Inflammatory macrophage treated with lipopolysaccharide for 4 hours (primary cell): ENCODE data around the gene ZDHHC5.
"Not testable (repeated sequence)": the region's sequence is repeated elsewhere in the genome, so short reads cannot be mapped to it uniquely, and the experiment has no call there.

Experiments
- DNase-seq: peaks from one replicate; pipeline ENCODE4 v3.0.0-alpha.2; 2020

ZDHHC5 gene

DNA sequence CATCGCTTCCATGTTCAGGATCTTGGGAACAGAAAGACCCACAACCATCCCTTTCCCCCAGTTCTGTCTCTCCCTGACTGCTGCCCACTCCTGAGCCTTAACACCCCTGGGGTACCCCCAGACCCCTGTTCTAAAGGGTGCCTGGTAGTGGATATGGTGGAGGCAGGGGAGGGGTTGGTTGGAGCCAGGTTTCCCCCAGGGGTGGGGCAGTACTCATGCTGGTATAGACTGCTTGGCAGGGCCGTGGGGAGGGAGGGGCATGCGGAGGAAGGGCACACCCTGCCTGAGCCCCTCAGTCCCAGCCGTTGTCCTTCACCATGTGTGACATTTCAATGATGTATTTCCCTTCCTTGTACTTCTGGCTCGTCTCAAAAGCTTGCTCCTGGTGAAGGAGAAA, 22.2 kb upstream of the ZDHHC5 start:
- DNase-seq = no peak

DNA sequence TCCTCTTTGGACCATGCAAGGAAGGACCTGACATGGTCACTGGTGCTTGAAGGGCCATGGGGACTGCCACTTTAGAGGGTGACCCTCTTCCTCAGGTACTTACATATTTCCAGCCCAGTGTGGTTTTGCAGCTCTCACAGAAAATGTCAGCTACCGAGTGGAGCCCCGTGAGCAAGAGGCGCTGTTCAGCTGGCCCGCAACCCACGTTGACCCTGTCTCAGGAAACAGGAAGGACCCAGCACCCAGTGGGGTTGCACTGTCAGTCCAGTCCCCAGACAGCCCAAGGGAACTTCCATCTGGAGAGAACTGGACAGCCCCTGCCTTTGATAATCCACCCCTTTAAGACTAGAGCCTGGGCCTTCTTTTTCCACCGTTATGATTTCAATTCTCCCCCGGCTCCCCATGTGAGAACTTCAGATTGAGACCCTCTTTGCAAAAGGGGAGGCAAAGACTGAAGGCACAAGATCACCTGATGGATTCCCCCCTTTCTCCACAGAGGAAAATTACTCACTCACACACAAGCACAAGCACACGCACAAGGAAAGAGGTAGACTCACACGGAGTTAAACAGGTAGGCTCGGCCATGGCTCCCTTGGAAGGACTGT, 21.6 kb upstream of the ZDHHC5 start:
- DNase-seq = peak; percentile 73

DNA sequence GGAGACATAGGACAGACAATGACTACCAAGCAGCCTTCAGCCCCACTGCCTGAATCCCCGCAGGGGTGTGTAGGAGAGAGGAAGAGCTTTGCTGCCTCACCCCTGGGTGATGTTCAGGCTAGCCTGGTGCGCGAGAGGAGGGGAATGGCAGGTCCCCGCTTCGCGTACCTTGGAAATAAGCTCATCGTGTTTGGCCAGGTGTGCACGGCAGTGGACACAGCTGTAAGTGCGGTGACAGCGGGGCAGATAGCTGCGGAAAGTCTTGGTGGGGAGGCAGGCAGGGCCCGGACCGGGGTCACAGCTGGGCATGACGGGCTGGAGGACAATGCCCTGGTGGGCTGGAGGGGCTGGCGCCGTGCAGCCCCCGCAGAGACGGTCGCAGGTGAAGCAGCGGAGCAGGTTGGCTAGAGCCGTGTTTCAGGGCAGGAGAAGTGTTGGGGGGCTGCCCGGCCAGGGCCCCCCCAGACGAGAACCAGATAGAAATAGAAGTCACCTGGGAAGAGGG, 21.1 kb upstream of the ZDHHC5 start:
- no peak for DNase-seq

DNA sequence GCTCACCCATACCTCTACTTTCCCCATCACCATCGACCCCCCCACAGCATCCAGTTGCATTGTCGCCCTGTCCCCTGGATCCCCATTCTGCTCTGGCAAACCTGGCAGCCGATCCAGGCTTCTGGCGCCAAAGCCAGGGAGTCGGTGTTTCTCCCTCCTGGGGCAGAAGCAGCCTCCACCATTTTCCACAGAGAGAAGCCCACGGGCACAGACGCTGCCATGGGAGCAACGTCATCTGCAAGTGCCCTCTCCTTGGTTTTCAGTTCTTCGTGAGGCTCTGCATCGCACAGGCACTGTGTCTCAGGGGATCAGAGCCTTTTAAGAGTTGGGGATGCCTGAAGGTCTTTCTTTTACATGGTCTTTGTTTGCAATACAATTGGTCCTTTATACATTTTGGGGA, 20.5 kb upstream of the ZDHHC5 start:
- DNase-seq = no peak

DNA sequence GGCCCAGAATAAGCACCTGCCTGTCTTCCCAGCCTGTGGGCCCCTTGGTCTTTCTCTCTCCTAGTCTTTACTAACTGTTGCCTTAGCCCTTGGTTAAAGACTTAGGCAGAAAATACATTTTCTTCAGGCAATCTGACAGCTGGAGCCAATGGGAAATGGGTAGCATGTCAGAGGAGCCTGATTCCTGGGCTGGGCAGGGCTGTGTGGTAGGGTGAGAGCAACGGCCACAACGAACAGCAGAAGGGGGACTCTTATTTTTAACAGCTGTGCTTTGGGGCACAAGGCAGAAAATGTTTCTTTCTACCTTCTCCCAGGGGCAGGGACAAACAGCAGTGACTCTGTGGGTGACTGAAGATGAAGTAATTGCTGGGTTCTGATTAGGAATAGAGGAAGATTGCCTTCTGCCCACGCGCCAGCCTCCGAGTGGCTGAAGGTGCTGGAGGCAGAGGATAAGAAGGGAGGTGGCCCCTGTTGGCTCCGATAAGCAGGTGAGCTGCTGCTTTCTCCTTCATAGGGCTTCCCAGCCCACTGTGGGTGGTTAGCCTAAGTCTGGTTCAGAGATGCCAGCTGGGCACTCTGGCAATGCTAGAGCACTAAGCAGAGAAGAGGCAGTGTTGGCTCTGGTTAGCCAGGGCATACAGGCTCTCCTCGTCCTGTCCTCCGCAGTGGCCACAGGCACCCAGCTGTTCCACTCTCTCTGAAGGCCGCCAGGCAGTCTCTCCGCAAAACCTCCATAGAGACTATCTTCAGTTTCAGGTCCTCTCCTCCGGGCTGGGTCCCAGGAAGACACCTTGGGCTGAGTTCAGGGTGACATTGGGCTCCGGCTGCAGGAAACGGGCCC, 19.7 kb upstream of the ZDHHC5 start:
- peak; percentile 80 for DNase-seq

DNA sequence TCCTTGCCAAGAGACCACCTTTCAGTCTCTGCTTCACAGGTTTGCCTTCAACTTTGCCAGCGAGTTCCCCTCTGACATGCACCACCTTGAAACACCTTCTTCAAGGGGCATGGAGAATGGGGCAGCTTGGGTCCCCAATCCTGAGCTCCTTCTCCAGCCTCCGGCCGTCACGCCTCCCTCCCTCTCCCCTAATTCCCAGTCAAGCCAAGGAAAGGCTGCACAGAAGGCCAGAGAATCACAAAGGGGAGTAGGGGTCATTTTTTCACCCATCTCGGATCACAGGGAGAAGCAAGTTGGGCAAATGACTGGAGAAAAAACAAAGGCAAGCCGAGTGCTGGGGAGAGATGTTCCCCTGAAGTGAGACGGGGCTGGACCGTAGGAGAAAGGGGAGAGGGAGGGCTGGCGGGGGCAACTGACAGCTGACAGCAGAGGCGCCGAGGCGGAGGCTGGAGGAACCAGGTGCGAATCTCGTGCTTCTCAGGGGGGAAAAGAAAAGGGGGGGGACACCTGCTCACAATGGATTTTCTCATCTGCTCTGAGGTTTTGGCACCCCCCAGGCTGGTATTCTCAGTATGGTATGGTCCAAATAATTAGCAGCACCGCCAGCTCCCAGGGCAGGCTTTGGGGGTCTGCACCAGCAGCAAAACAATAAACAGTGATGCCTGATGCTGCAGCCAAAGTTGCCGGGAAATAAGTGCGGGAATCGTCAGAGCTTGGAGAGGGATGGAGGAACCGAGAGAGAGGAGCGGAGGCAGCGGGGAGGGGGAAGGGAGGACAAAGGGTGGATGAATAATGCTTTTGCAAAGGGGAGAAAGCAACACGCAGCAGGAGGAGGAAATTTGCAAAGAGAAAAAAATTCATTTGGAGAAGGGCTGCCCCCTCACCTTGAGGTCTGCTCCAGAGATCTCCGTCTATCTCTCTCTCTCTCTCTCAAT, 18.8 kb upstream of the ZDHHC5 start:
- peak; percentile 40 for DNase-seq

DNA sequence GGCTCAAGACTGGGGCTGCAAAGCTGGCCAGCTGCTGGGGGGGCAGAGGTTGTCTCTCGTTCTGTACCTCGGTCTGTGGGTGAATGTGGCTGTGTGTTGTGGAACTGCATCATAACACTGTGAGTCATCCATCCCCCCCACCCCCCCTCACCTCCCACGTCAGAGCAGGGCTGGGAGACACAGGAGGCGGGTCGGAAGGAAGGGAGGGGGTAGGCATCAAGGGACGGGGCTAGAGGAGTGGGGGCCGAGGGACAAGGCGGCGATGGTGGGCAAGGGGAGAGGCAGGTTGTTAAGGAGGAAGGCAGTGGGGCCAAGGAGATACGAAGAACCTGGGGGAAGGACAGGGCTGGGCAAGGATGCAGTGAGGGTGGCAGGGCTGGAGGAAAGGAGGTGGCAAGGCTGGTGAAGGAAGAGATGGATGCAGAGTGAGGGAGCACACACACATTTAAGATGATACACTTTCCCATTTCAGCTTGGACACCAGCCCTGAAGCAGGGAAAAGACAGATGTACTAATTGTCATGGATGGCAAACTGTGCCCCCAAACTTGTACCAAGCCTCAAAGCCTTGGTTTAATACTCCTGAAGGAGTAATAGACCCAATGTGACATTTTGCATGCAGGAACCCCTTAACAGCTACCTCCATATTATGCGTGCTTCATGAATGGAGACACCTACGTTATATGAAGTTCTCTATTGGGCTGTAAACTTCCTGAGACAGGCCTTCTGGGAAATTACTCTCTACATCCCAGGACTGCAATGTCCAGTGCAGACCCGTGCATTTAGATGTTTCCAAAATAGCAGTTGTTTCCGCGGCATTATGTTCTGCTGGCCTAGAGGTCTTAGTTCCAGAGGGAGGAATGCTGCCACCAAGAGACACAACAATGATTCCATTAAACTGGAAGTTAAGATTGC, 17.8 kb upstream of the ZDHHC5 start, which contains the start of gene YPEL4:
TSS of gene YPEL4 (minus strand) at position 87 of the 913 bp plus-strand sequence. CDS start 2,805 bp downstream, outside the sequence.
- DNase-seq = peak; percentile 63

DNA sequence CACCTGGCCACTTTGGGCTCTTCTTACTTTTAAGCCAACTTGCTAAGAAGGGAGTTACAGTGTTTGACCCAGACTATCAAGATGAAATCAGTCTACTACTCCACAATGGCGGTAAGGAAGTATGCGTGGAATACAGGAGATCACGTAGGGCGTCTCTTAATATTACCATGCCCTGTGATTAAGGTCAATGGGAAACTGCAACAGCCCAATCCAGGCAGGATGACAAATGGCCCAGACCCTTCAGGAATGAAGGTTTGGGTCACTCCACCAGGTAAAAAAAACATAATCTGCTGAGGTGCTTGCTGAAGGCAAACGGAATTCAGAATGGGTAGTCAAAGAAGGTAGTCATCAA, 17.2 kb upstream of the ZDHHC5 start:
- no peak for DNase-seq

DNA sequence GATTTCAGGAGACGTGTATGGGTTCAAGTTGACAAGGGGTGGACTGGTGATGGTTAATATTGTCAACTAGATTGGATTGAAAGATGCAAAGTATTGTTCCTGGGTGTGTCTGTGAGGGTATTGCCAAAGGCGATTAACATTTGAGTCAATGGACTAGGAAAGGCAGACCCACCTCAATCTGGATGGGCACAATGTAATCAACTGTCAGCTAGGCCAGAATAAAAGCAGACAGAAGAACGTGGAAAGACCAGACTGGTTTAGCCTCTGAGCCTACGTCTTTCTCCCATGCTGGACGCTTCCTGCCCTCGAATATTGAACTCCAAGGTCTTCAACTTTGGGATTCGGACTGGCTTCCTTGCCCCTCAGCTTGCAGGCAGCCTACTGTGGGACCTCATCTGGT, 16.5 kb upstream of the ZDHHC5 start:
- DNase-seq = no peak

DNA sequence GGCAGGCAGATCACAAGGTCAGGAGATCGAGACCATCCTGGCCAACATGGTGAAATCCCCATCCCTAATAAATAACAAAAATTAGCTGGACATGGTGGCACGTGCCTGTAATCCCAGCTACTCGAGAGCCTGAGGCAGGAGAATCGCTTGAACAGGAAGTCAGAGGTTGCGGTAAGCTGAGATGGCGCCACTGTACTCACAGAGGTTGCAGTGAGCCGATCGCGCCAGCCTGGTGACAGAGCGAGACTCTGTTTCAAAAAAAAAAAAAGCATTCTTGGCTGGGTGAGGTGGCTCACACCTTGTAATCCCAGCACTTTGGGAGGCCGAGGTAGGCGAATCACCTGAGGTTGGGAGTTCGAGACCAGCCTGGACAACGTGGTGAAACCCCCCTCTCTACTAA, 15.7 kb upstream of the ZDHHC5 start:
- not testable (repeated sequence) for DNase-seq

DNA sequence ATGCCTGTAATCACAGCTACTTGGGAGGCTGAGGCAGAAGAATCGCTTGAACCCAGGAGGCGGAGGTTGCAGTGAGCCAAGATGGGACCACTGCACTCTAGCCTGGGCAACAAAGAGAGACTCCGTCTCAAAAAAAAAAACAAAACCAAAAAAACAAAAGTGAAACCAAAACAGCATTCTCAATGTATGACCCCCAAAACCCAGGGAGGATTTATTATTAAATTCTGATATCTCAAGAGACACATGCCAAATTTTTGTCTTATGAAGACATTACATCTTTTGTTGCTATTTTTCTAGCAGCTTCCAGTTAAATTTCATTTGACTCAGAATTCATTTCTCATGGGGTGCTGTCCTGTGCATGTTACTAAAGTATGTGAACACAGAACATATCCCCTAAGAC, 15.3 kb upstream of the ZDHHC5 start:
- peak; percentile 30 for DNase-seq

DNA sequence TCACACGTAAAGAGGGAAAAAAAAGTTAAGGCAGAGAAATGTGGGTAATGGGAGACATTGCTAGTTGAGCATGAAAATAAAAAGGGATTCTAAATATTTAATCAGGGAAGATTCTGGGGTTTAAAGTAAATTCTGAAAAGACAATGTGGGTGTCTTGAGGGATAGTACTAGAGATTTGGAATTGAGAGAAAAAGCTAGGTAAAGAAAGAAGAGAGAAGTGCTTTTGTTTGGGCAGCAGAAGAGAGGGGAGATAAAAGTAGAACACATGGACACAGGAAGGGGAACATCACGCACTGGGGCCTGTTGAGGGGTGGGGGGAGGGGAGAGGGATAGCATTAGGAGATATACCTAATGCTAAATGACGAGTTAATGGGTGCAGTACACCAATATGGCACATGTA, 14.8 kb upstream of the ZDHHC5 start:
- no peak for DNase-seq

DNA sequence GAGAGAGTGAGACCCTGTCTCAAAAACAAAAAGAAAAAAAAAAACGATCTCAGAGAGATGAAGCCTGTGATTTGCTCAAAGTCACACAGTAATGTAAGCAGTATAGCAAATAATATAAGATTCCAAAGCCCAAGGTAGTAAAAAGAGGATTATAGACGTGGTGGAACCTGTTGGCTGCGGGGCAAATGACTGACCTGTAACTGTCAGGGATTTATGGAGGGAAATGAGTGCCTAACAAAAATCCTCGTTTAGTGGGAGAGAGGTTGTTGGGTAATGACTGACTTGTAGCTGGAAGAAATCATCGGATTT, 11.1 kb upstream of the ZDHHC5 start:
- no peak for DNase-seq

DNA sequence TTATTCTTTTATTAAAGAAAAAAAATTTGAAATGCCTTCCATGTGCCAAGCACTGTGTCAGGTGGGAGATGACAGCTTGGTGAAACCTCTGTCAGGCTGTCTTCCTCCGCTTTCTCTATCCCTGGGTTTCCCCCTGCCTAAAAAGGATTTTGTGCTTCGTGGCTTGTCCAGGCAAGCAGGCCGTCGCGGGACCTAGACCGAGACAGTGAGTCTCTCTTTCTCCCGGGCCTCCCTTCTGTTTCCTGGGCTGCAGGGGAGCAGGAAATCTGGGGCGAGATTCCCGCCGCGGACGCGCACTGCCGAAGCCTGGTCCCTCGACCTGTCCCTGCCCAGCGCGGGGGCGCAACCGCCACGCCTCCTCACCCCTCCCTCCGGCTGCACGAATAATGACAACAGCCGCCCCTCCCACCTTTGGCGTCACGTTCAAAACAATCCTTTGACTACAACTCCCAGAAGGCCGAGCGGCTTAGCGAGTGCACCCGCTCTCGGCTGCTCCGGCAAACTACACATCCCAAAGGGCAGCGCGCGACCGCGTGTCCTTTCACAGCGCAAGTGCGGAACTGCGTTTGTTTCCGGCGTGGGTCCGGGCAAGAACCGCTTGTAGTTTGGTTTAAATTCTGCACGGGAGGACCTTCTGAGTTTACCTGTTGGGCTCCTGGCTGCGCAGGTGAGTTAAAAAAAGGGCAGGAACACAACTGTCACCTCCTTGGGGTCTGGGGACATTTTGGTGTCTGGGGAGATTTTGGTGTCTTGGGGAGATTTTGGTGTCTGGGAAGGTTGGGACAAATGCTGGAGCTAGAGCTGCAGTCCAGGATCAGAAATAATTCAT, 10.5 kb upstream of the ZDHHC5 start, which contains the start of gene CLP1:
TSS of gene CLP1 (plus strand) at position 569 of the 829 bp plus-strand sequence. CDS start 1,715 bp downstream, outside the sequence.
- peak; percentile 99 for DNase-seq

DNA sequence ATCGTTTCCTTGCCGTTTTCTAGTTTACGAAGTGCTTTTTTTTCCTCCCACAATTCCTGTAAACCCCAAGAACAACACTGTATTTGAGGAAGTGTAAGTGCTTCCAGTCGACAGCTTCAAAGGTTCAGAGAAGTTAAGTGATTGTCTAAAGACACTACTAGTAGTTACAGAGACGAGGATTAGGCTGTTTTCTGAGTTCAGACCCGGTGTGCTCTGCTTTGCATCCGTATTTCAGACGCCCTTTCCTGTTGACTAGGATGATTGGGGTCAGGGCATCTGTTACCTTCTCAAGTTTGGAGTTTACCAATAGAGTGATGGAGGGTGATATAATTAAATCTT, 9.9 kb upstream of the ZDHHC5 start:
- DNase-seq = peak; percentile 31

DNA sequence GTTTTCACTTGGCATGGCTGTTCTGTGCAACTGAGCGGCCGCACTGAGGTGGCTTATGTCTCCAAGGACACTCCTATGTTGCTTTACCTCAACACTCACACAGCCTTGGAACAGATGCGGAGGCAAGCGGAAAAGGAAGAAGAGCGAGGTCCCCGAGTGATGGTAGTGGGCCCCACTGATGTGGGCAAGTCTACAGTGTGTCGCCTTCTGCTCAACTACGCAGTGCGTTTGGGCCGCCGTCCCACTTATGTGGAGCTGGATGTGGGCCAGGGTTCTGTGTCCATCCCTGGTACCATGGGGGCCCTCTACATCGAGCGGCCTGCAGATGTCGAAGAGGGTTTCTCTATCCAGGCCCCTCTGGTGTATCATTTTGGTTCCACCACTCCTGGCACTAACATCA, 8.2 kb upstream of the ZDHHC5 start:
- no peak for DNase-seq

DNA sequence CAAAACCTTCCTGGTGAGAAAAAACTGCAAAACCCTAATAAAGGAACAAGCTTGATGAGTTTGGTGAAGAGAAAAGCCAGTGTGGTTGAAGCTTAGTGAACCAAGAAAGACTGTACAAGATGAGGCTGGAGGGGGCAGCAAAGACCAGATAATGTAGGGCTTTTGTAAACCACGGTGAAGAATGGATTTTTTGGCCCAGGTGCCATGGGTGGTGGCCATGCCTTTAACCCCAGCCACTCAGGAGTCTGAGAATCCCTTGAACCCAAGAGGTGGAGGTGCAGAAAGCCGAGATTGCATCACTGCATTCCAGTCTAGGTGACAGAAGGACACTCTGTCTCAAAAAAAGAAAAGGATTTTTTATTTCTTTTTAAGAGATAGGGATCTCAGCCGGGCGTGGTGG, 5.0 kb upstream of the ZDHHC5 start:
- DNase-seq = no peak

DNA sequence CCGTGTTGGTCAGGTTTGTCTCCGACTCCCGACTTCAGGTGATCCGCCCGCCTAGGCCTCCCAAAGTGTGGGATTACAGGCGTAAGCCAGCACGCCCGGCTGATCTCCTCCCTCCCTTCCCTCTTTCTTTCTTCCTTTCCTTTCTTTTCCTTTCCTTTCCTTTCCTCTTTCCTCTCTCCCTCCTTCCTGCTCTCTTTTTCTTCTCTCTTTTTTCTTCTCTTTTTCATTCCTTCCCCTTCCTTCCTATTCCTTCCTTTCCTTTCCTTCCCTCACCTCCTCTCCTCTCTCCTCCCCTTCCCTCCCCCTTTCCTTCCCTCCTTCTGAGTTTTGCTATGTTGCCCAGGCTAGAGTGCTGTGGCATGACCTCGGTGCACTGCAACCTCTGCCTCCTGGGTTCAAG, 3.9 kb upstream of the ZDHHC5 start:
- DNase-seq = no peak

DNA sequence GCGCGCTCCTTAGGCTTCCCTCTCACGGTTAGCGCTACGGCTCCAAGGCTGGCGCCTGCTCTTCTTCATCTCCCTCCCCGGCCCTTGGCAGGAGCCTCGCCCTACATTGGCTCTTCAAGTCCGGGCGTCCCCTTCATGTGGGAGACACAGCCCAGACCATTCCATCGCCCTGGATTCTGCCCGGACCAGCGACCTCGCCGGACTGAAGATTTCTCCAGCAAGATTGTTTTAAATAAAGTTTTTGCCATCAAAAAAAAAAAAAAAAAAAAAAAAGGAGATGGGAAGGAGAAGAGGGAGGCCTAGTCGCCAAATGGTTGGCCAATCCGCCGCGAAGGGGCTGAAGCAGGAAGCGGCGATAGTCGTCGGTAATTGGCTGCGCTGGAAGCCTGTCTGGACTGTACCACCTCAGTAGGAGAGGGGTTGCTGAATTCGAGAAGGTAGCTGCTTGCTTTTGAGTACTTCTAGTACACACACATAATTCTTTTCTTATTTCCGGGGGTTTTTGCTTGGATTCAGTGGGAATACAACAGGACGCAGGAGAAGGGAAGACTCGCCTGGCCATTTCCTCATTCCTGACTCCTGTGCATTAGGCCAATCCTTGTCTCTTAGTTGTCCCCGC, 688 bp upstream of the ZDHHC5 start:
- DNase-seq = peak; percentile 99

DNA sequence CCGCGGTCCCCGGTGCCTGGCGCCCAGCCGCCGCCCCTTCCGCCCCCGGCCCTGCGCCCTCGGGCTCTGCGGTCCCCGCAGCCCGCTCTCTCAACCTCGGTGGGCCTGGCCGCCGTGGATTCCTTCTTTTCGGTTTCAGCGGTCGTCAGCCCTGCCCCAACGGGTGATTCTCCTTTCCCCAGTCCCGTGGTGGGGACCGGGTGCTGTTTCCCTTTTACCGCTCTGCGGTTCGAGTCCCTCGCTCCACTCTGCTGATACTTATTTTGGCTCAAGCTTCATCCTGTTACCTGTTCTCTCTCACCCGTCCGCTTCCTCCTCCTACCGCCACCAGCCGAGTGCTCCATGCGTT, 494 bp downstream of the ZDHHC5 start:
- peak; percentile 58 for DNase-seq

DNA sequence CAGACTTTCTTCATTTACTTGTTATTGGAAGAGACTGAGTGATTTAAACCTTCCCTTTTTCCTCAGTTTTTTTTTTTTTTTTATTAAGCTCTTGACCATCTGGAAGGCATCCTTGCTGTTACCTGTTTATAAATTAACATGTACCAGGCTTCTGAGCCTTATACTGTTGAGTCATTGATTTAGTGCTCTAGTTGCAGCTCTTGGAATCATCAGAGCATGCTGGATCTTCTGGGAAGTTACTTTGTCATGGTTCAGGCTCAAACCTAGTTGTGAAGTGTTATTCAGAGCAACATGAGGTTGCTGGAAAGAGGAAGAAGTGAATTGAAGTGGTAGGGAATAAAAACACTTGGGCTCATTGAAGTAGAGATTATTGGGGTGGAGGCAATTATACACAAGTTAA, 6.3 kb downstream of the ZDHHC5 start:
- no peak for DNase-seq
